Glutamatergic neuron (in vitro differentiated cells): ENCODE data around the gene DGKD. TPM values are rescaled to one million over a fixed set of nuclear protein-coding genes. Genes with fewer than 3 reads are reported as not detected.

ENCODE experiments used
- DNase-seq: peaks from one replicate; pipeline ENCODE4 v3.0.0; 2022
- H3K27ac Mint-ChIP-seq: one replicate; pipeline ENCODE4 v1.8.0; 2020; ENCODE audit warnings: mild to moderate bottlenecking, mixed read lengths, inconsistent platforms; ENCODE audit not compliant: unreplicated experiment
- H3K27me3 Mint-ChIP-seq: one replicate; pipeline ENCODE4 v1.8.0; 2020; ENCODE audit warnings: mild to moderate bottlenecking, moderate library complexity, mixed read lengths, inconsistent platforms; ENCODE audit not compliant: unreplicated experiment
- H3K36me3 Mint-ChIP-seq: one replicate; pipeline ENCODE4 v1.8.0; 2020; ENCODE audit warnings: mild to moderate bottlenecking, mixed read lengths, inconsistent platforms; ENCODE audit not compliant: unreplicated experiment
- H3K4me1 Mint-ChIP-seq: one replicate; pipeline ENCODE4 v1.8.0; 2020; ENCODE audit warnings: mild to moderate bottlenecking, low read depth, mixed read lengths, inconsistent platforms; ENCODE audit not compliant: unreplicated experiment
- H3K4me3 Mint-ChIP-seq: one replicate; pipeline ENCODE4 v1.8.0; 2020; ENCODE audit warnings: mild to moderate bottlenecking, mixed read lengths, inconsistent platforms; ENCODE audit not compliant: unreplicated experiment
- H3K9me3 Mint-ChIP-seq: one replicate; pipeline ENCODE4 v1.8.0; 2020; ENCODE audit warnings: mild to moderate bottlenecking, moderate library complexity, mixed read lengths, inconsistent platforms; ENCODE audit not compliant: unreplicated experiment
- CTCF ChIP-seq: fragments of 200-600 bp; sonication (generic); IDR thresholded peaks from one replicate; pipeline ENCODE4 v1.5.0; 2021; ENCODE audit not compliant: partially characterized antibody, unreplicated experiment
- total RNA-seq: library from RNA; stranded (reverse); fragmentation: NEBNext Ultra II Directional; extraction: Animal tissue kit (Norgen Biotek cat#: 25700); gene quantifications from one replicate; pipeline ENCODE4 v1.2.1, GENCODE V29; 2021; ENCODE audit not compliant: unreplicated experiment

Gene DGKD
- total RNA-seq, 1 donor from 2014 or later, result 67.6 TPM

- Mint-ChIP-seq H3K4me3 (no peak overlapping the region), H3K27me3 (peaks cover 6% of the 10 kb centered on the region), H3K36me3 (no peaks in the 10 kb centered on the region), H3K9me3 (peaks cover 4% of the 10 kb centered on the region), H3K4me1 (peaks cover 6% of the 10 kb centered on the region), H3K27ac (no peak overlapping the region)
- DNase-seq, result no peak
- TF ChIP-seq CTCF, result no peak
Observed at GRCh38 chr2:233399306-233400225, 45.3 kb downstream of the DGKD start.

- H3K4me1 Mint-ChIP-seq, result peaks cover 6% of the 10 kb centered on the region
- H3K27me3 Mint-ChIP-seq, result peaks cover 6% of the 10 kb centered on the region
- H3K27ac Mint-ChIP-seq, result no peak overlapping the region
- H3K4me3 Mint-ChIP-seq, result no peak overlapping the region
- peaks cover 4% of the 10 kb centered on the region for H3K9me3 Mint-ChIP-seq
- no peaks in the 10 kb centered on the region for H3K36me3 Mint-ChIP-seq
- DNase-seq, result no peak
- TF ChIP-seq CTCF, result no peak
Observed at GRCh38 chr2:233400341-233400740, 46.0 kb downstream of the DGKD start.

GRCh38 chr2:233400961-233401360 is 46.7 kb downstream of the DGKD start:
- H3K27ac Mint-ChIP-seq, result no peak overlapping the region

GRCh38 chr2:233402346-233402745 is 48.1 kb downstream of the DGKD start:
- TF ChIP-seq CTCF, result no peak
- H3K9me3 Mint-ChIP-seq, result peaks cover 4% of the 10 kb centered on the region
- peaks cover 3% of the 10 kb centered on the region for H3K27me3 Mint-ChIP-seq
- no peak overlapping the region for H3K4me3 Mint-ChIP-seq
- no peak overlapping the region for H3K27ac Mint-ChIP-seq
- H3K36me3 Mint-ChIP-seq, result no peaks in the 10 kb centered on the region
- peaks cover 1% of the 10 kb centered on the region for H3K4me1 Mint-ChIP-seq
- no peak for DNase-seq

More at GRCh38 chr2:233400961-233401360, 46.7 kb downstream of the DGKD start:
- Mint-ChIP-seq H3K4me3 (no peak overlapping the region), H3K36me3 (no peaks in the 10 kb centered on the region), H3K4me1 (peaks cover 3% of the 10 kb centered on the region), H3K9me3 (peaks cover 4% of the 10 kb centered on the region), H3K27me3 (peaks cover 6% of the 10 kb centered on the region)
- no peak for TF ChIP-seq CTCF
- no peak for DNase-seq

GRCh38 chr2:233402789-233403188 is 48.5 kb downstream of the DGKD start:
- Mint-ChIP-seq H3K36me3 (no peaks in the 10 kb centered on the region), H3K27ac (no peak overlapping the region), H3K4me1 (no peaks in the 10 kb centered on the region), H3K4me3 (no peak overlapping the region), H3K9me3 (peaks cover 4% of the 10 kb centered on the region), H3K27me3 (peaks cover 2% of the 10 kb centered on the region)
- no peak for DNase-seq
- no peak for TF ChIP-seq CTCF
